Gastrocnemius medialis (tissue), 4 donors: Measurements from ENCODE around the gene SFMBT1.

Source experiments
- CTCF ChIP-seq, 5 experiments: fragments of 450-650 bp in 3 of 5; fragments of 200-600 bp in 2 of 5; sonication (generic) in 2 of 5; IDR thresholded peaks in 4 of 5; conservative IDR thresholded peaks in 1 of 5; 1 replicate in 4 of 5; 2 replicates in 1 of 5; pipeline ENCODE4 v1.5.1; 2016 to 2019; ENCODE audit warnings: antibody characterized with exemption in 5 of 5, mild to moderate bottlenecking in 3 of 5, moderate library complexity in 3 of 5
- POLR2A ChIP-seq, 2 donors: fragments of 450-650 bp; IDR thresholded peaks; one replicate each; pipeline ENCODE4 v1.6.1; 2017; ENCODE audit warnings: antibody characterized with exemption in 2 of 2, mild to moderate bottlenecking in 2 of 2, moderate library complexity in 2 of 2

- TF ChIP-seq CTCF (IDR thresholded peaks at IDR 0.05 in 4 of 5, conservative IDR thresholded peaks at IDR 0.05 in 1 of 5) (no peak), POLR2A (IDR thresholded peaks at IDR 0.05) (no peak)
Observed at GRCh38 chr3:53084310-53085001, 38.6 kb upstream of the SFMBT1 start.
